ENCODE measurements around the gene KDM1A. TPM values are rescaled to one million over a fixed set of nuclear protein-coding genes. Genes with fewer than 3 reads are reported as not detected.

The KDM1A gene
- total RNA-seq, 1 donor from 2014 or later = 332 TPM

- Mint-ChIP-seq H3K36me3 (peaks cover 49% of the 10 kb centered on the region), H3K4me3 (no peak overlapping the region), H3K27me3 (ENCODE audit: insufficient read depth, low read depth) (peaks cover 2% of the 10 kb centered on the region), H3K4me1 (no peaks in the 10 kb centered on the region), H3K27ac (no peak overlapping the region), H3K9me3 (no peaks in the 10 kb centered on the region)
- H2AFZ ChIP-seq (replicated peaks) = no peak overlapping the region
- H4K20me1 ChIP-seq (ENCODE audit: low read depth) = peaks cover 17% of the 10 kb centered on the region
- no peaks in the 10 kb centered on the region for H3K4me1 ChIP-seq
- DNase-seq (ENCODE audit: low spot score) = no peak
- H3K9me3 ChIP-seq (ENCODE audit: low read depth) = no peaks in the 10 kb centered on the region
- no peak overlapping the region for H3K4me3 ChIP-seq
- H3K36me3 ChIP-seq = peaks cover 32% of the 10 kb centered on the region
- no peaks in the 10 kb centered on the region for H3K27me3 ChIP-seq
- H3F3A ChIP-seq (ENCODE audit: low read depth) = peaks cover 29% of the 10 kb centered on the region
- no peak overlapping the region for H3K27ac ChIP-seq
- TF ChIP-seq EZH2 (IDR thresholded peaks at IDR 0.05) = no peak
- no peak for TF ChIP-seq EZH2phosphoT487 (IDR thresholded peaks at IDR 0.05)
- no peak for TF ChIP-seq CTCF (IDR thresholded peaks at IDR 0.05)
- no peak overlapping the region for H3K4me2 ChIP-seq
- H3K9ac ChIP-seq = no peak overlapping the region
- H3K79me2 ChIP-seq (ENCODE audit: low read depth) = no peaks in the 10 kb centered on the region
These were observed 54.7 kb downstream of the KDM1A start for GRCh38 chr1:23074012-23074411.

DNA sequence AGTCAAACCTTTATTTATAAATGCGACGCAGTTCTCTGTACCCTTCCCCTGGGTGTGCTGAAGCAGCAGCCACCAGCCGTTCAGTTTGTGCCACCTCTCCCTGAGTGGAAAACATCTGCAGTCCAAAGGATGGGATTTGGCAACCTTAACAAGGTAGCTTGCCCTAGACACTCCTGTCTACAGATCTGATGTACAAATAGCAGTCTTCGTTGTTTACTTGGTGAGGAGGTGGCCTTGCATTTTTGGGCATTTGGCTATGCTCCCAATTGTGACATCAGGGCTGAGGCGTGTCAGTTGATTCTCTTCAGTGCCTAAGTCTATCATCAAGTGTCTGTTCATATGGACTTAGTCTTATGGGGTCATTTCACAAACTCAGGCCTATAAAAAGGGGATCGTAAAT, 59.8 kb downstream of the KDM1A start:
- DNase-seq (ENCODE audit: low spot score) = no peak
- H3K9me3 Mint-ChIP-seq = no peaks in the 10 kb centered on the region
- Histone ChIP-seq H3K9ac (no peak overlapping the region), H3K79me2 (ENCODE audit: low read depth) (no peaks in the 10 kb centered on the region), H3K4me1 (no peaks in the 10 kb centered on the region), H3K4me3 (no peak overlapping the region), H3K27ac (no peak overlapping the region), H2AFZ (replicated peaks) (no peak overlapping the region), H3K27me3 (no peaks in the 10 kb centered on the region), H3K36me3 (peaks cover 13% of the 10 kb centered on the region), H4K20me1 (ENCODE audit: low read depth) (peaks cover 47% of the 10 kb centered on the region), H3K9me3 (ENCODE audit: low read depth) (no peaks in the 10 kb centered on the region), H3K4me2 (no peak overlapping the region), H3F3A (ENCODE audit: low read depth) (peaks cover 72% of the 10 kb centered on the region)
- H3K4me3 Mint-ChIP-seq = no peak overlapping the region
- no peak overlapping the region for H3K27ac Mint-ChIP-seq
- no peak for TF ChIP-seq EZH2 (IDR thresholded peaks at IDR 0.05)
- no peak for TF ChIP-seq CTCF (IDR thresholded peaks at IDR 0.05)
- TF ChIP-seq EZH2phosphoT487 (IDR thresholded peaks at IDR 0.05) = no peak
- no peaks in the 10 kb centered on the region for H3K4me1 Mint-ChIP-seq
- peaks cover 7% of the 10 kb centered on the region for H3K27me3 Mint-ChIP-seq (ENCODE audit: insufficient read depth, low read depth)
- H3K36me3 Mint-ChIP-seq = peaks cover 43% of the 10 kb centered on the region

- no peak overlapping the region for H3K4me2 ChIP-seq
- H3K36me3 Mint-ChIP-seq = peaks cover 44% of the 10 kb centered on the region
- no peak for DNase-seq (ENCODE audit: low spot score)
- no peaks in the 10 kb centered on the region for H3K9me3 Mint-ChIP-seq
- H3F3A ChIP-seq (ENCODE audit: low read depth) = peaks cover 89% of the 10 kb centered on the region
- H3K9me3 ChIP-seq (ENCODE audit: low read depth) = no peaks in the 10 kb centered on the region
- H3K4me3 ChIP-seq = no peak overlapping the region
- peaks cover 12% of the 10 kb centered on the region for H3K36me3 ChIP-seq
- peaks cover 60% of the 10 kb centered on the region for H4K20me1 ChIP-seq (ENCODE audit: low read depth)
- H3K27me3 Mint-ChIP-seq (ENCODE audit: insufficient read depth, low read depth) = peaks cover 7% of the 10 kb centered on the region
- H3K27ac Mint-ChIP-seq = no peak overlapping the region
- no peaks in the 10 kb centered on the region for H3K79me2 ChIP-seq (ENCODE audit: low read depth)
- no peak overlapping the region for H3K9ac ChIP-seq
- TF ChIP-seq EZH2 (IDR thresholded peaks at IDR 0.05) (no peak), CTCF (IDR thresholded peaks at IDR 0.05) (no peak), EZH2phosphoT487 (IDR thresholded peaks at IDR 0.05) (no peak)
- H3K4me1 ChIP-seq = no peaks in the 10 kb centered on the region
- H3K4me3 Mint-ChIP-seq = no peak overlapping the region
- no peak overlapping the region for H3K27ac ChIP-seq
- no peaks in the 10 kb centered on the region for H3K27me3 ChIP-seq
- no peaks in the 10 kb centered on the region for H3K4me1 Mint-ChIP-seq
- no peak overlapping the region for H2AFZ ChIP-seq (replicated peaks)
These were observed 61.6 kb downstream of the KDM1A start for GRCh38 chr1:23080885-23081284.

Measured in neural progenitor cell (in vitro differentiated cells).